Measurements from ENCODE around the gene CMPK2.
A peak's percentile ranks its signal among the peaks of the same experiment; 100 is the strongest.

Gene CMPK2, protein sequence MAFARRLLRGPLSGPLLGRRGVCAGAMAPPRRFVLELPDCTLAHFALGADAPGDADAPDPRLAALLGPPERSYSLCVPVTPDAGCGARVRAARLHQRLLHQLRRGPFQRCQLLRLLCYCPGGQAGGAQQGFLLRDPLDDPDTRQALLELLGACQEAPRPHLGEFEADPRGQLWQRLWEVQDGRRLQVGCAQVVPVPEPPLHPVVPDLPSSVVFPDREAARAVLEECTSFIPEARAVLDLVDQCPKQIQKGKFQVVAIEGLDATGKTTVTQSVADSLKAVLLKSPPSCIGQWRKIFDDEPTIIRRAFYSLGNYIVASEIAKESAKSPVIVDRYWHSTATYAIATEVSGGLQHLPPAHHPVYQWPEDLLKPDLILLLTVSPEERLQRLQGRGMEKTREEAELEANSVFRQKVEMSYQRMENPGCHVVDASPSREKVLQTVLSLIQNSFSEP

DNA sequence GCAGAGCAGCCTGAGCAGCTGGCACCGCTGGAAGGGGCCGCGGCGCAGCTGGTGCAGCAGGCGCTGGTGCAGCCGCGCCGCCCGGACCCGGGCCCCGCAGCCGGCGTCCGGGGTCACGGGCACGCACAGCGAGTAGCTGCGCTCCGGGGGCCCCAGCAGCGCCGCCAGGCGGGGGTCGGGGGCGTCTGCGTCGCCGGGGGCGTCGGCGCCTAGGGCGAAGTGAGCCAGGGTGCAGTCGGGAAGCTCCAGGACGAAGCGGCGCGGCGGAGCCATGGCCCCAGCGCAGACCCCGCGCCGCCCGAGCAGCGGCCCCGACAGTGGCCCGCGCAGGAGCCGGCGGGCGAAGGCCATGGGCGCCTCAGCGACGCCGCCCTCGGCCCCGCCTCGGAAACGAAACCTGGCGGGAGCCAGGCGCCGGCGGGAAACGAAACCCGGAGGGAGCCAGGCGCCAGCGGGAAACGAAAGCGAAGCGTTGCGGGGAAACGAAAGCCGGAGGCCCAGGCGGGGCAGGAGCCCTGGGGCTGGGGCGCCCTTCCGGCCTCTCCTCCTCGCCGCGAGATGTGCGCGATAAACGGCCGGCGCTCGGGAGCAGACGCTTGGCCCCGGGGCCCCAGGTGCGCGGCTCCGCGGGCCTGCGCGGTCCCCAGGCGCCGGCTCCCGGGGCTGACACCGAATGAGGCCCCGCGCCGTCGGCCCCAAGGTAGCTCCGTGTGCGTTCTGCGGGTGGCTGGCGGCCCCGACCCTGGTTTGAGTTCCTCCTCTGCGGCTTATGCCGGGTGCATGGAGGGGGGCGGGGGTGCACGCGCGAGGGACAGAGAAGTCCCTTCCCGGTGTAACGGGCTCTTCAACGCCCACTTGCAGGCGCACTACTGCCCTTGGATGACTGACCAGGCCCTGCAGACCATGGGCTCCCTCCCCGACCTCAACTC, at the start of gene CMPK2:
CMPK2 (minus strand) TSS at position 562 of the 929 bp plus-strand sequence; CDS start at position 351, 211 bp downstream.
- Histone ChIP-seq H3K9ac (ENCODE audit: low read depth in 1 of 2, low read length in 2 of 2) (peak within 1 kb of the TSS; percentile 38 to 64), H3K27me3 (ENCODE audit: control insufficient read depth in 2 of 2, insufficient read depth in 2 of 2, low read length in 2 of 2) (no peaks in the 10 kb centered on the region), H3K9me3 (ENCODE audit: control insufficient read depth in 2 of 2, low read length in 2 of 2) (peaks cover 0 to 1% of the 10 kb centered on the region in 2 donors), H3K36me3 (ENCODE audit: control insufficient read depth in 2 of 2, insufficient read depth in 2 of 2, low read length in 2 of 2) (peaks cover 0 to 2% of the 10 kb centered on the region in 2 donors), H3K4me1 (ENCODE audit: control insufficient read depth in 2 of 2, insufficient read depth in 2 of 2, low read length in 2 of 2) (peaks cover 6 to 12% of the 10 kb centered on the region in 2 donors), H3K4me3 (ENCODE audit: low read length in 2 of 2) (peak within 1 kb of the TSS; percentile 73 to 78), H3K27ac (ENCODE audit: low read depth in 2 of 2, low read length in 2 of 2) (peak within 1 kb of the TSS; percentile 66 to 81)

DNA sequence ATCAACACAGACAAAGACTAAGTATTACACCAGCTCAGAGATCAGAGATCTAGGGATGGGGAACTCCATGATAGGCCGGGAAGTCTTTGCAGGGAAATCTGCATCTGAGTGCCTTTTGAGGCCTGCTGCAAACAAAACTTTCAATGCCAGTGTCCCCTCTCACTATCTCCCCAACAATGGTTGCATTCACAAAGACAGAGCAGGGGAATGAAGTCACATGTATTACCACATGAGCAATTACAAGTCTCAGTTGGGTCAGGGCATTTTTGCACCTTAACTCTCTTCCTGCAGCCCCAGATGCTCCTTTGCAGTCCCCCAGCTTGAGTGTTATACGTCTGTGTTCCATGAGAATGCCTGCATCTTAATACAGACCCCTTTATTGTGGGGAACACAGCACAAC, 49.7 kb upstream of the CMPK2 start:
- peaks cover 4 to 17% of the 10 kb centered on the region in 2 donors for H3K4me1 ChIP-seq (ENCODE audit: control insufficient read depth in 2 of 2, insufficient read depth in 2 of 2, low read length in 2 of 2)
- no peak overlapping the region for H3K9ac ChIP-seq (ENCODE audit: low read depth in 1 of 2, low read length in 2 of 2)
- H3K9me3 ChIP-seq (ENCODE audit: control insufficient read depth in 2 of 2, low read length in 2 of 2) = no peaks in the 10 kb centered on the region
- H3K36me3 ChIP-seq (ENCODE audit: control insufficient read depth in 2 of 2, insufficient read depth in 2 of 2, low read length in 2 of 2) = no peaks in the 10 kb centered on the region
- no peak overlapping the region for H3K4me3 ChIP-seq (ENCODE audit: low read length in 2 of 2)
- H3K27me3 ChIP-seq (ENCODE audit: control insufficient read depth in 2 of 2, insufficient read depth in 2 of 2, low read length in 2 of 2) = no peaks in the 10 kb centered on the region
- H3K27ac ChIP-seq (ENCODE audit: low read depth in 2 of 2, low read length in 2 of 2) = no peak overlapping the region

DNA sequence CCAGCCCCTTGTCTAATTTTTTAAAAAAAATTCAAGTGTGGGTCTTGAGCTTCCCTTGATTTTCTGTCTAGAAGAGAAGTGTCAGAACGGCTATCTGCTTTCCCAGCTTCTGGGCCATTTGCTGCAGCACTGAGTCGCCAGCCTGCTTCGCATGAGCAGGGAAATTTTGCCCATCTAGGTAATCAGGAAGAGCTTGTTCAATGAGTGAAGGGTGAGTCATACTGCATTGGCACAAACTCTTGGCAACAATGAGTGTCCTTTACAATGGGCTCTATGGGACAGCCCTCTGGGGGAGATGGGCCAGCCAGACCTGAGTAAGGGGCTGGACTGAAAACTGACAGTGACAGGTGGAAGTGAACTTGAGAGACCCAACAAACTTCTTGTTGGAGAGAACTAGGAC, 49.1 kb upstream of the CMPK2 start:
- H3K27ac ChIP-seq (ENCODE audit: low read depth in 2 of 2, low read length in 2 of 2) = no peak overlapping the region
- H3K27me3 ChIP-seq (ENCODE audit: control insufficient read depth in 2 of 2, insufficient read depth in 2 of 2, low read length in 2 of 2) = no peaks in the 10 kb centered on the region
- H3K9ac ChIP-seq (ENCODE audit: low read depth in 1 of 2, low read length in 2 of 2) = no peak overlapping the region
- H3K4me3 ChIP-seq (ENCODE audit: low read length in 2 of 2) = no peak overlapping the region
- no peaks in the 10 kb centered on the region for H3K9me3 ChIP-seq (ENCODE audit: control insufficient read depth in 2 of 2, low read length in 2 of 2)
- H3K4me1 ChIP-seq (ENCODE audit: control insufficient read depth in 2 of 2, insufficient read depth in 2 of 2, low read length in 2 of 2) = peaks cover 4 to 18% of the 10 kb centered on the region in 2 donors
- H3K36me3 ChIP-seq (ENCODE audit: control insufficient read depth in 2 of 2, insufficient read depth in 2 of 2, low read length in 2 of 2) = no peaks in the 10 kb centered on the region

DNA sequence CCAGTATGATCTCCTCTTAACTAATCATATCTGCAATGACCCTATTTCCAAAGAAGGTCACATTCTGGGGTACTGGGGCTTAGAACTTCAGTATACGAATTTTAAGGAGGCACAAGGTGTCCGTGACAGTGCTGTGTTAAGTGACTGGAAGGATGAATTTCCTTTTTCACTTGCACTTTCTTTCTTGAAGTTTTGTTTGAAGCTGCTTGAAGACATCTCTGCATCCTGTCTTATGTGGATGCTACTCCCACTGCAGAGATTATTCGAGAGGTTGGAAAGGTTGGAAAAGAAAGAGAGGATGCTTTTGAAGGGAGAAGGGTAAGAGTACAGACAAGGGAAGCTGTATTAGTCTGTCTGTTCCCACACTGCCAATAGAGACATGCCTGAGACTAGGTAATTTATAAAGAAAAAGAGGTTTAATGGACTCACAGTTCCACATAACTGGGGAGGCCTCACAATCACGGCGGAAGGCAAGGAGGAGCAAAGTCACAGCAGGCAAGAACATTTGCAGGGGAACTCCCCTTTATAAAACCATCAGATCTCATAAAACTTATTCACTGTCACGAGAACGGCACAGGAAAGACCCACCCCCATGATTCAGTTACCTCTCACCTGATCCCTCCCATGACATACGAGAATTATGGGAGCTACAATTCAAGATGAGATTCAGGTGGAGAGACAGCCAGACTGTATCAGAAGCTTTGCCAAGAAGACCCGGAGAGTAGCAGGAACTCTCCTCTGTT, 47.9 kb upstream of the CMPK2 start:
- H3K9me3 ChIP-seq (ENCODE audit: control insufficient read depth in 2 of 2, low read length in 2 of 2) = no peaks in the 10 kb centered on the region
- no peaks in the 10 kb centered on the region for H3K36me3 ChIP-seq (ENCODE audit: control insufficient read depth in 2 of 2, insufficient read depth in 2 of 2, low read length in 2 of 2)
- H3K4me1 ChIP-seq (ENCODE audit: control insufficient read depth in 2 of 2, insufficient read depth in 2 of 2, low read length in 2 of 2) = peaks cover 4 to 23% of the 10 kb centered on the region in 2 donors
- H3K9ac ChIP-seq (ENCODE audit: low read depth in 1 of 2, low read length in 2 of 2) = no peak overlapping the region
- peak overlapping the region; percentile 7 to 69 for H3K27ac ChIP-seq (ENCODE audit: low read depth in 2 of 2, low read length in 2 of 2)
- H3K27me3 ChIP-seq (ENCODE audit: control insufficient read depth in 2 of 2, insufficient read depth in 2 of 2, low read length in 2 of 2) = no peaks in the 10 kb centered on the region
- H3K4me3 ChIP-seq (ENCODE audit: low read length in 2 of 2) = no peak overlapping the region

DNA sequence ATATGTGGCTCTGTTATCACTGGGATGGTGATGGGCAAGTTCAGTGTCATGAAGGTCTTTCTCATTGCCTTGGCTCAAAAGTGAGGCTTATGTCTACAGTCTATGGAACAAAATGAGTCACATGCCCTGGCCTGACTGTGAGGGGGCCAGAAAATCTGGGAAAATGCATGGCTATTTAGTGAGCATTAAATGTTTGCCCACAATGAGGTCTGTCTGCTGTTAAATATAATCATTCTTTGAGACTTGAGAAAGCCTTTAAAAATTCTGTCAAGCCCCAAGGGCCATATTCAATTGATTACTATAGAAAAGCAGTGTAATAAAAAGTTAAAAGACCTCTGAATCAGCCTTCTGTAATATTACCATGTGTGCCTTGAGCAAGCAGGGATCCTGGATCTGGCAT, 46.0 kb upstream of the CMPK2 start:
- Histone ChIP-seq H3K9me3 (ENCODE audit: control insufficient read depth in 2 of 2, low read length in 2 of 2) (no peaks in the 10 kb centered on the region), H3K4me1 (ENCODE audit: control insufficient read depth in 2 of 2, insufficient read depth in 2 of 2, low read length in 2 of 2) (peaks cover 0 to 17% of the 10 kb centered on the region in 2 donors), H3K4me3 (ENCODE audit: low read length in 2 of 2) (no peak overlapping the region), H3K36me3 (ENCODE audit: control insufficient read depth in 2 of 2, insufficient read depth in 2 of 2, low read length in 2 of 2) (no peaks in the 10 kb centered on the region), H3K27ac (ENCODE audit: low read depth in 2 of 2, low read length in 2 of 2) (no peak overlapping the region), H3K27me3 (ENCODE audit: control insufficient read depth in 2 of 2, insufficient read depth in 2 of 2, low read length in 2 of 2) (no peaks in the 10 kb centered on the region), H3K9ac (ENCODE audit: low read depth in 1 of 2, low read length in 2 of 2) (no peak overlapping the region)

DNA sequence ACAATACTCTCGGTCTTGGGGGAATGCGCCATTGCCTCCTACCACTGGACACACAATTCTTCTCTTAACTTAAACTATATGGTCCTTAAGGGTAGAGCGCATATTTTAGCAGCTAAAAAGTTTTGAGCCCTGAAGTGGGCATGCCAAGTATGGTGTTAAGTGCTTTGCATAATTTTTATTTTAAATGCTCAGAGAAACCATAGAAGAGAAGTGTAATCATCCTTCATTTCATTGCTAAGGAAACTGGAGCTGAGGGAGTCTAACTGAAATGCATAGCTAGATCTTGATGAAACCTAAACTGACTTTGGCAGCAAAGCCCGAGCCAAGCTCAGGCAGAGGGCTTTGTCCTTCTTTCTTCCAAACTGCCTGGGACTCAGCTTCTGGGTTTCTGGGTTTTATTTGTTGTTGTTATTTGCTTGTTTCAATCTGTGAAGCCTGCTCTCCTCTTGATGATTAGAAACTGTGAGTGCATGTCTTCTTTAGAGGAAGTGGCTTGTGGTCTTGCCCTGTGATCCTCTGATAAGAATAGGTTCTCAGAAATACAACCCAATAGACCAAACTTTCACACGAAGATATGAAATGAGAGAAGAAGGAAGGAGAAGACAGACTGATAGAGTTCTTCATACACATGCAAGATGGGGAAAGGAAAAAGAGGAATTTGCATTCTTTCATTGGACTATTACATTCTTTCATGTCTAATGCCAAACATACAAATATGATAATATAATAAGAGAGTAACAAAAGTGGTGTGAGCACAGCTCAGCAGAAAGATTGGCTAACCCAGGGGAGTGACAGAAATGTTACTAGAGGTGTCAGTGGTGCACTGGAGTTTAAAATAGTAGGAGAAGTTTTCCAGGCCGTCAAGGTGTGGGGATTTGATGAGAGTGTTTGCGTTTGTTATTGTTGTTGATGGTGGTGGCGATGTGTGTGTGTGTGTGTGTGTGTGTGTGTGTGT, 44.0 kb upstream of the CMPK2 start:
- Histone ChIP-seq H3K36me3 (ENCODE audit: control insufficient read depth in 2 of 2, insufficient read depth in 2 of 2, low read length in 2 of 2) (no peaks in the 10 kb centered on the region), H3K27ac (ENCODE audit: low read depth in 2 of 2, low read length in 2 of 2) (peak overlapping the region in 1 of 2 donors; percentile 25), H3K4me3 (ENCODE audit: low read length in 2 of 2) (peak overlapping the region in 1 of 2 donors; percentile 41), H3K4me1 (ENCODE audit: control insufficient read depth in 2 of 2, insufficient read depth in 2 of 2, low read length in 2 of 2) (peaks cover 3 to 17% of the 10 kb centered on the region in 2 donors), H3K9ac (ENCODE audit: low read depth in 1 of 2, low read length in 2 of 2) (no peak overlapping the region), H3K9me3 (ENCODE audit: control insufficient read depth in 2 of 2, low read length in 2 of 2) (no peaks in the 10 kb centered on the region), H3K27me3 (ENCODE audit: control insufficient read depth in 2 of 2, insufficient read depth in 2 of 2, low read length in 2 of 2) (no peaks in the 10 kb centered on the region)

DNA sequence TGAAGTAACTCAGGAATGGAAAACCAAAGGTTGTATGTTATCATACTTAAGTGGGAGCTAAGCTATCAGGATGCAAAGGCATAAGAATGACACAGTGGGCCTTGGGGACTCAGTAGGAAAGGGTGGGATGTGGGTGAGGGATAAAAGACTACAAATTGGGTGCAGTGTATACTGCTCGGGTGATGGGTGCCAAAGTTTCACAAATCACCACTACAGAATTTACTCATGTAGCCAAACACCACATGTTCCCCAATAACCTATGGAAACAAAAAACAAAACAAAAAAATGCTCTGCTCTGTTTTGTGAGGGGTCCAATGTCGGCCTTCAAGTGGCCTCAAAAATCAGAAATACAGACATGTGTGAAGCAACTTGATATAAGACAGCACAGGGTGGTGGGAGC, 42.6 kb upstream of the CMPK2 start:
- Histone ChIP-seq H3K27ac (ENCODE audit: low read depth in 2 of 2, low read length in 2 of 2) (no peak overlapping the region), H3K4me1 (ENCODE audit: control insufficient read depth in 2 of 2, insufficient read depth in 2 of 2, low read length in 2 of 2) (peaks cover 3 to 10% of the 10 kb centered on the region in 2 donors)

DNA sequence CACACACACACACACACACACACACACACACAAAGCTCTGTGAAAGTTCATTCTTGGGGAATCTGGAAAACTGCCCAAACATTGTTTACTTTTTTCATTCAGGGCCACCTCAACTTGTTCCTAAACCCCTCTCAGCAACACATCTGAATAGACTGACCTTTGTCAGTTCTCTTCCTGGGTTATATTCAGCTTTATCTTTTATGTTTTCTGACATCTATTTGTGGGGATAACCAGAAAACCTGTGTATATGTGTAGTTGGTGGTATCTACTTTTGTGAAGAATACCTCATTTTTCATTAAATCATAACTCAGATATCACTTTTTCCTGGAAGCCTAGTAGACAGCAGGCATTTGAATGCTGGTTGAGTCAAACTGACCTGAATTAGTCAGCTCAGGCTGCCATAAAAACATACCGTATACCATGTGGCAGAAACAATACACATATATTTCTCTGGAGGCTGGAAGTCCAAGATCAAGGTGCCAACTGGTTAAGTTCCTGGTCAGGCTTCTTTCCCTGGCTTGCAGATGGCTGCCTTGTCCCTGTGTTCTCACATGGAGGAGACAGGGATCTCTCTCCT, 40.5 kb upstream of the CMPK2 start:
- Histone ChIP-seq H3K27me3 (ENCODE audit: control insufficient read depth in 2 of 2, insufficient read depth in 2 of 2, low read length in 2 of 2) (no peaks in the 10 kb centered on the region), H3K9ac (ENCODE audit: low read depth in 1 of 2, low read length in 2 of 2) (no peak overlapping the region), H3K4me3 (ENCODE audit: low read length in 2 of 2) (no peak overlapping the region), H3K27ac (ENCODE audit: low read depth in 2 of 2, low read length in 2 of 2) (no peak overlapping the region), H3K4me1 (ENCODE audit: control insufficient read depth in 2 of 2, insufficient read depth in 2 of 2, low read length in 2 of 2) (peaks cover 3 to 8% of the 10 kb centered on the region in 2 donors), H3K36me3 (ENCODE audit: control insufficient read depth in 2 of 2, insufficient read depth in 2 of 2, low read length in 2 of 2) (no peaks in the 10 kb centered on the region), H3K9me3 (ENCODE audit: control insufficient read depth in 2 of 2, low read length in 2 of 2) (no peaks in the 10 kb centered on the region)

More for the DNA sequence above, 42.6 kb upstream of the CMPK2 start:
- no peak overlapping the region for H3K9ac ChIP-seq (ENCODE audit: low read depth in 1 of 2, low read length in 2 of 2)
- H3K36me3 ChIP-seq (ENCODE audit: control insufficient read depth in 2 of 2, insufficient read depth in 2 of 2, low read length in 2 of 2) = no peaks in the 10 kb centered on the region
- H3K27me3 ChIP-seq (ENCODE audit: control insufficient read depth in 2 of 2, insufficient read depth in 2 of 2, low read length in 2 of 2) = no peaks in the 10 kb centered on the region
- H3K9me3 ChIP-seq (ENCODE audit: control insufficient read depth in 2 of 2, low read length in 2 of 2) = no peaks in the 10 kb centered on the region
- no peak overlapping the region for H3K4me3 ChIP-seq (ENCODE audit: low read length in 2 of 2)

DNA sequence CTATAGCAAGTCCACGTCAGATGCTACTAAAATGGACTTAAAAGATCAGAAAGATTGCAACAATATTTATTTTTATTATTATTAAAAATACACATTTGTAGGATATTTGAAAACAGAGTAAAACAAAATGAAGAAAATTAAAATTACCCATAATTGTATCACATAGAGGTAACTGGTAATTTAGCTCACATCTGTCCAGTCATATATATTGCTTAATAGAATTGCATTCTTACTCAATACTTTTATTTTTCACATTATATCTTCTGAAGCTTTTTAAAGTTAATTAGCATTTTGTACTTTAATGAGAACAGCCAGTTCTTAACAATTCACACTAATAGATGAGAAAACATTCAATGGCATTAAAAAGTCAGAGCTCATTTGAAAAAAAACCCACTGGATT, 40.0 kb upstream of the CMPK2 start:
- no peak overlapping the region for H3K27ac ChIP-seq (ENCODE audit: low read depth in 2 of 2, low read length in 2 of 2)
- H3K4me1 ChIP-seq (ENCODE audit: control insufficient read depth in 2 of 2, insufficient read depth in 2 of 2, low read length in 2 of 2) = peaks cover 3 to 8% of the 10 kb centered on the region in 2 donors
- H3K9ac ChIP-seq (ENCODE audit: low read depth in 1 of 2, low read length in 2 of 2) = no peak overlapping the region
- no peaks in the 10 kb centered on the region for H3K36me3 ChIP-seq (ENCODE audit: control insufficient read depth in 2 of 2, insufficient read depth in 2 of 2, low read length in 2 of 2)
- no peaks in the 10 kb centered on the region for H3K9me3 ChIP-seq (ENCODE audit: control insufficient read depth in 2 of 2, low read length in 2 of 2)
- H3K27me3 ChIP-seq (ENCODE audit: control insufficient read depth in 2 of 2, insufficient read depth in 2 of 2, low read length in 2 of 2) = no peaks in the 10 kb centered on the region
- H3K4me3 ChIP-seq (ENCODE audit: low read length in 2 of 2) = no peak overlapping the region

All from mucosa of rectum (tissue), 2 donors.